Adipocyte (in vitro differentiated cells): ENCODE results near the gene KIFC3.
"Not testable (repeated sequence)": the region's sequence is repeated elsewhere in the genome, so short reads cannot be mapped to it uniquely, and the experiment has no call there.

ENCODE experiments used
- DNase-seq: peaks from one replicate; pipeline ENCODE4 v3.0.0-alpha.2; 2015; ENCODE audit warnings: low read depth
- H3K27me3 ChIP-seq: replicated peaks from 2 replicates; pipeline ENCODE4 v1.7.0; 2013; ENCODE audit warnings: mild to moderate bottlenecking, low read length, moderate library complexity; ENCODE audit not compliant: control insufficient read depth, insufficient read depth
- H3K36me3 ChIP-seq: 2 replicates; pipeline ENCODE4 v1.7.0; 2013; ENCODE audit warnings: low read length, mild to moderate bottlenecking, moderate library complexity; ENCODE audit not compliant: control insufficient read depth, insufficient read depth, severe bottlenecking
- H3K4me1 ChIP-seq: 2 replicates; pipeline ENCODE4 v1.7.0; 2013; ENCODE audit warnings: mild to moderate bottlenecking, low read length, moderate library complexity; ENCODE audit not compliant: control insufficient read depth, insufficient read depth
- H3K4me3 ChIP-seq: 2 replicates; pipeline ENCODE4 v1.7.0; 2013; ENCODE audit warnings: mild to moderate bottlenecking, low read length, moderate library complexity
- H3K9ac ChIP-seq: 2 replicates; pipeline ENCODE4 v1.7.0; 2013; ENCODE audit warnings: mild to moderate bottlenecking, low read length, moderate library complexity
- H3K9me3 ChIP-seq: 2 replicates; pipeline ENCODE4 v1.7.0; 2013; ENCODE audit warnings: mild to moderate bottlenecking, low read length, moderate library complexity; ENCODE audit not compliant: control insufficient read depth

KIFC3 gene

GRCh38 chr16:57720142-57720575, 82.1 kb downstream of the KIFC3 start:
- H3K4me3 ChIP-seq, result no peak overlapping the region
- peak; percentile 42 for DNase-seq
- peaks cover 20% of the 10 kb centered on the region for H3K27me3 ChIP-seq
- no peak overlapping the region for H3K9ac ChIP-seq
- H3K4me1 ChIP-seq, result no peaks in the 10 kb centered on the region
- H3K9me3 ChIP-seq, result no peaks in the 10 kb centered on the region
- no peaks in the 10 kb centered on the region for H3K36me3 ChIP-seq

DNA sequence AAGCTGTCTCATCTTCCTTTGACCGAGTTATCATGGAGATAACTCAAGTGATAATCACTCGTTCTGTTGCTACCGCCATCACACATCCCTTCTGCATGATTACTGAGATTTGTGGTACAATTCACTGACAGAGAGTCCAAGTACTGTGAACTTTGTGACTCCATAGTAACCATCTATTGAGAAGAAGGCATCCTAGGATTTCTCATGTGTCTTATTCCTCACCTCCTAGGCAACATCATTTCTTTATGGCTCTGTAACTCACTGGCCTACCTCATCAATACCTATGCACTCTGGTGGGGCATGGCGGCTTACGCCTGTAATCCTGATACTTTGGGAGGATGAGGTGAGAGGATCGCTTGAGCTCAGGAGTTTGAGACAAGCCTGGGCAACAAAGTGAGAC, 88.2 kb downstream of the KIFC3 start:
- H3K4me1 ChIP-seq, result no peaks in the 10 kb centered on the region
- H3K9me3 ChIP-seq, result no peaks in the 10 kb centered on the region
- H3K9ac ChIP-seq, result no peak overlapping the region
- DNase-seq, result no peak
- H3K27me3 ChIP-seq, result peaks cover 57% of the 10 kb centered on the region
- no peaks in the 10 kb centered on the region for H3K36me3 ChIP-seq
- H3K4me3 ChIP-seq, result no peak overlapping the region

GRCh38 chr16:57713596-57713995, 88.7 kb downstream of the KIFC3 start:
- Histone ChIP-seq H3K4me1 (no peaks in the 10 kb centered on the region), H3K27me3 (peaks cover 56% of the 10 kb centered on the region), H3K36me3 (no peaks in the 10 kb centered on the region), H3K9me3 (no peaks in the 10 kb centered on the region), H3K4me3 (no peak overlapping the region), H3K9ac (no peak overlapping the region)
- no peak for DNase-seq

- H3K9ac ChIP-seq, H3K4me1 ChIP-seq, H3K9me3 ChIP-seq, H3K4me3 ChIP-seq, H3K36me3 ChIP-seq, DNase-seq: not testable (repeated sequence)
- peaks cover 46% of the 10 kb centered on the region for H3K27me3 ChIP-seq
Measured at GRCh38 chr16:57712569-57712968, 89.7 kb downstream of the KIFC3 start.

DNA sequence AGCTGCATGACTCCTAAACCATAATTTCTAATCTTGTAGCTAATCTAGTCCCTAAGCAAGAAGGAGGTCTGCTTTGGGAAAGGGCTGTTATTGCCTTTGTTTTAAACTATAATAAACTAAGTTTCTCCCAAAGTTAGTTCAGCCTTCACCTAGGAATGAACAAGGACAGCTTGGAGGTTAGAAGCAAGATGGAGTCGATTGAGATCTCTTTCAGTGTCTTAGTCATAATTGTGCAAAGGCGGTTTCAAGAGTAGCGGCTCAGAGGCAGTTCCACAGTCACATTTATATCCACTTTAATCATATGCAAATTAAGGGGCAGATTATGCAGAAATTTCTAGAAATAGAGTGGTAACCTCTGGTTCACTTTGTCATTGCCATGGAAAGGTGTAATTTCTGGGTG, 90.3 kb downstream of the KIFC3 start:
- Histone ChIP-seq H3K9me3 (no peaks in the 10 kb centered on the region), H3K9ac (no peak overlapping the region), H3K27me3 (peaks cover 45% of the 10 kb centered on the region), H3K4me1 (no peaks in the 10 kb centered on the region), H3K4me3 (no peak overlapping the region), H3K36me3 (no peaks in the 10 kb centered on the region)
- no peak for DNase-seq

DNA sequence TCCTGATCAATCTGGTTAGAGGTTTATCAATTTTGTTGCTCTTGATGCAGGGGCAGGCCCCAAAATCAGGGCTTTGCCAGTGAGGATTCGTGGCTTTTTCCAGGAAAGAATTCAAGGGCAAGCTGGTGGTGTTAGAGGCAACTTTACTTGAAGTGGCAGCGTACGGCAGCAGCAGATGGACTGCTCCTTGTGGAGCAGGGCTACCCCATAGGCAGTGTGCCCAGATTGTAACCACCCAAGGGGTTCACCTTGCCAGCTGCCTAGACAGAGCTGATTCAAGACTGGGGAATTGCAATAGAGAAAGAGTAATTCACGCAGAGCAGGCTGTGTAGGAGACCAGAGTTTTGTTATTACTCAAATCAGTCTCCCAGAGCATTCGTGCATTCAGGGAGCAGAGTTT, 90.9 kb downstream of the KIFC3 start:
- no peak overlapping the region for H3K9ac ChIP-seq
- H3K9me3 ChIP-seq, result no peaks in the 10 kb centered on the region
- no peaks in the 10 kb centered on the region for H3K36me3 ChIP-seq
- no peaks in the 10 kb centered on the region for H3K4me1 ChIP-seq
- H3K27me3 ChIP-seq, result peaks cover 45% of the 10 kb centered on the region
- DNase-seq, result no peak
- no peak overlapping the region for H3K4me3 ChIP-seq

DNA sequence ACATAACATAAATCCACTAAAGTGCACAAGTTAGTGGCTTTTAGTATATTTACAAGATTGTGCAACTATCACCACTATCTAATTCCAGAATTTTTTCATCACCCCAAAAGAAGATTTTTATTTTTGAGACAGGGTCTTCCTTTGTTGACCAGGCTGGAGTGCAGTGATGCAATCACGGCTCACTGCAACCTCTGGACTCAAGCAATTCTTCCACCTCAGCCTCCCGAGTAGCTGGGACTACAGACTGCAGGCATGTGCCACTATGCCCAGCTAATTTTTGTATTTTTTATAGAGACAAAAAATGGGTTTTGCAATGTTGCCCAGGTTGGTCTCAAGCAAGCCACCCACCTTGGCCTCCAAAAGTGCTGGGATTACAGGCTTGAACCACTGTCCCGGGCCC, 92.6 kb downstream of the KIFC3 start:
- Histone ChIP-seq H3K9ac (no peak overlapping the region), H3K27me3 (peaks cover 40% of the 10 kb centered on the region), H3K4me3 (no peak overlapping the region), H3K9me3 (peaks cover 4% of the 10 kb centered on the region), H3K36me3 (no peaks in the 10 kb centered on the region), H3K4me1 (no peaks in the 10 kb centered on the region)
- DNase-seq, result no peak
